CD1c-positive myeloid dendritic cell (primary cell): Measurements from ENCODE around the gene AKTIP.
A peak's percentile ranks its signal among the peaks of the same experiment; 100 is the strongest.
"Not testable (repeated sequence)": the region's sequence is repeated elsewhere in the genome, so short reads cannot be mapped to it uniquely, and the experiment has no call there.

Source experiments
- DNase-seq: peaks from one replicate; pipeline ENCODE4 v3.0.0-alpha.2; 2016; ENCODE audit errors: extremely low spot score

AKTIP gene

DNA sequence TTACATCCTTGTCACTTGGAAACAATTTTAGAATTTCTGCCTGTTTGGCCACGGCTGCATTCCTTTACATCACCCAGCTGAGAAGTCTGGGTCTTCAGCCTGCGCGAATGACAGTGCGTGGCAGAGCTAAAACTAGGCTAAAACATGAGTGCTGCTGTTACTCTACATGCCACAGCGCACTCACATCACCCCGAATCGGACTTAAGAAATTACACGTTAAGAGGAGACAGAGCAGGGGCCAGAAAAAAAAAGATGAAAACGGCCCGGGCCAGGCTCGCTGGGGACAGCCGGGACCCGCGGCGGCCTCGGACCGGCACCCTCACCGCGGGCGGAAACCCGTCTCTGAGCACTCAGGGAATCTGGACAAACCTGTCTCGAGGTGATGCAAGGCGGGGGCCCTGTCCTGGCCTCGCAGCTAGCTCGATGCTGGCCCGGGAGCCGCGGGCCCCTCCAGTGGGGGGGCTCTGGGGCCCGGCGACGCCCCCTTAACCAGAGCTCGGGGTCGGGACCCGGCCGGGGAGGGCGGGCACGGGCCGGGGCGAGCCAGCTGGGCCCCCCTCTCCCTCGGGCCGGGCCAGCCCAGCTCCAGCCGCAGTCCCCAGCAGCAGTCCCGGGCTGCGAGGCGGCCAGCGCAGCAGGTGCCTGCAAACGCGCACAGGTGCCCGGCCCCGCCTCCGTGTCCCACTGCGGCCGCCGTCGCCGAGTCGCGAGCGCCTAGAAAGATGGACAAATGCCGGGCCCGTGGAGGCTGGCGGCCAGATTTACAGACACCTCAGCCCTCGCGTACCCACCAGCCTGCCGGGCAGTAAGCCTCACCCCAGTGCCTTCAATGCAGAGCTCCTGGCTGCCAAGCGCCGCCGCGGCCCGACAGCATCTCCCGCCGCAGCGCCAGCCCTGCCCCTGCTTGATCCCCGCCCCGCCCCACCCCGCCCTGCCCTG, at the start of gene AKTIP:
TSS of gene AKTIP (minus strand) at position 879 of the 939 bp plus-strand sequence. CDS start 2,950 bp downstream, outside the sequence.
- peak; percentile 9 for DNase-seq

DNA sequence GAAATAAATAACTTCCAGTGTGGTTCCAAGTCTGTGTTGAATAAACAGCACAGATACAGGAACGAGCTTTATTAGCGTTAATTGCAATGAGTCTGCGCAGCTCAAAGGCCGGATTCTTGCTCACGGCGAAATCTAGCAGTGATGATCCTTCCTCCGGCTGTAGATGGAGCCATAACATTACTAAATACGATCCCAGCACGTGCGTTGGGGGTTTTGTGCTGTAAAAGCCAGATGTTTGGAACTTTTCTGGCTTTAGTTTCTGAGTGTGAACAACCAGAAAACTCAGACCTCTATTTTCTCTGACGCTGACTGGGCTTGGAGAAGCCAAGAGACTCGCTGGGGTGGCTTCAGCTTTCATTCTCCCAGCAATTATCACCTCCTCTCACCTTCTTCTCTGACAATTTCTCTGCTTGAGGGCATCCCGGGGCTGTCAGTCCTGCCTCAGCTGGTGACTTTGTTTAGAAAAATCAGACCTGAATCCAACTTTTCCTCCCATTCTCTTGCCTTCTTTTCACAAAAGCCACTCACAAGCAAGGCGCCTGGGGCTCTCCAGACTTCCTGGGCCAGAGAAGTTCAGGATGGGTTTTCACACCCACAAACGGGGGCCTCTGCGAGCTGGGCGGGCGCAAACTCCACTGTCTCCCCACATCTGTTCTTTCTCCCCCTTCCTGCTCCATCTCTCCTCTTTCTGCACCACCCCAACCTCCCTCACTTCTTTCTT, 47.1 kb upstream of the AKTIP start:
- peak; percentile 36 for DNase-seq

DNA sequence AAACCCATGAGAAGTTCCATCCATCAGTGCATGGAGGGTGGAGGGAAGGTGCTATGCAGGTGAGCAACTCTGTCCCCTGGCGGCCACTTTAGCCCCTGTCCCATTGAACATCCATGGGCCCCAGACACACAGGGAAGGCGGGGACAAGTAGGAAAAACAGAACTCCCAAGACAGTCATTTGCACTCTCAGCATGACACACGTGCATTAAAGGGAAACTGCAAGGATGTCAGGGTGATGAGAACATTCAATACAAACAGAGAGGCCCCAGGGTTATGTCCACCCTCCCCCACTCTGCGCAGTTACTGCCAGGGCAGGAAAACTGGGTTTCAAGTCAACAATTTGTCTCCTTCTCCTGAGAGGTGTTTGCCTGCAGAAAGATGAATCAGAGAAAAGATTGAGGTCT, 44.0 kb upstream of the AKTIP start:
- DNase-seq = no peak

- peak; percentile 1 for DNase-seq
These were observed 42.4 kb upstream of the AKTIP start for GRCh38 chr16:53545433-53545832.

DNA sequence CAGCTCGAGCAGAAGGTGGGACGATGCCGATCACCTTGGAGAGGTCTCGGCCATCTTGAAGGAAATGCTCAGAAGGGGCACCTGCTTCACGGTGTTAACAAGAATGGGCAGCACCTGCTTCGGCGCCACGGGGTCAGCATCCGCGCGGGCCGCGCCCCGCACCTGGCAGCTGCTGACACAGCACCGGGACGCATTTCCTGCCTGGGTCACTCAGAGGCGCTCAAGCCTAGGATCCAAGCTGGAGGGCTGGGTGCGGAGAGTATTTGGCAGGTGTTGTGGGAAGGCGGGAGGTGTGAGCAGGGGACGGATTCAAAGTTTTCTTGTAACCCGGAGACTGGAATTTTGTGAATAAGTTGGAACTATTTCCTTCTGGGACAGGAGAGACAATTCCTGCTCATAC, 39.3 kb upstream of the AKTIP start:
- no peak for DNase-seq

DNA sequence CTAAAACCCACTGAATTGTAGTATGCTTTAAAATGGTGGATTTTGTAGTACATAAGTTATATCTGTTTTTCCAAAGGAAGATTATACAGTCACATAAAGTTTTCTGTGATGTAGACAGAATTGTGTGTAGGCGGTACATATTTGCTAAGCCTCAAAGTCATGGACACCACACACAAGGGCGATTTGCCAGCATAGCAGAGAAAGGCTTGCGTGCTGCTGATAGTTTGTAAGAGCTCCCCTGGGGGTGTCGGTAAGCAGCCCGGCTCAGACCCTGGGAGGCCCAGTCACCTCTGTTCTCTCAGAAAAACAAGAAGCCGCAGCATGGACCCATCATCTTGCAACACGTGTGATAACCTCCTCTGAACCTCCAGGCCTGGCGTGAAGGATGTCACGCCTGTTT, 38.3 kb upstream of the AKTIP start:
- DNase-seq = no peak

DNA sequence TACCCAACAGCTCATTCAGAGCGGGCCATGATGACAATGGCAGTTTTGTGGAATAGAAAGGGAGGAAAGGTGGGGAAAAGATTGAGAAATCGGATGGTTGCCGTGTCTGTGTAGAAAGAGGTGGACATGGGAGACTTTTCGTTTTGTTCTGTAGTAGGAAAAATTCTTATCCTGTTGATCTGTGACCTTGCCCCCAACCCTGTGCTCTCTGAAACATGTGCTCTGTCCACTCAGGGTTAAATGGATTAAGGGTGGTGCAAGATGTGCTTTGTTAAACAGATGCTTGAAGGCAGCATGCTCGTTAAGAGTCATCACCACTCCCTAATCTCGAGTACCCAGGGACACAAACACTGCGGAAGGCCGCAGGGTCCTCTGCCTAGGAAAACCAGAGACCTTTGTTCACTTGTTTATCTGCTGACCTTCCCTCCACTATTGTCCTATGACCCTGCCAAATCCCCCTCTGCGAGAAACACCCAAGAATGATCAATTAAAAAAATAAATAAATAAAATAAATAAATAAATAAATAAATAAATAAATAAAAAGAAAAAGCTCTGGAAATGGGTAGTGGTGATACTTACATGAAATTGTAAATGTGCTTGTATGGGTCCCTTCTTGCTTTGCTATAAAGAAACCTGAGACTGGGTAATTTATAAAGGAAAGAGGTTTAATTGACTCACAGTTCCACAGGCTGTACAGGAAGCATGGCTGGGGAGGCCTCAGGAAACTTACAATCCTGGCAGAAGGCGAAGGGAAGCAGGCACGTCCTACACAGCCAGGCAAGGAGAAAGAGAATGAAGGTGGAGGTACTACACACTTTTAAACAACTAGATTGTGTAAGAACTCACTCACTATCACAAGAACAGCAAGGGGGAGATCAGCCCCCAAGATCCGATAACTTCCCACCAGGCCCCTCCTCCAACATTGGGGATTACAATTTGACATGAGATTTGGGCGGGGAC, 37.0 kb upstream of the AKTIP start:
- not testable (repeated sequence) for DNase-seq

GRCh38 chr16:53539346-53539745, 36.3 kb upstream of the AKTIP start:
- not testable (repeated sequence) for DNase-seq

- DNase-seq = no peak
These were observed 34.6 kb upstream of the AKTIP start for GRCh38 chr16:53537626-53538025.

DNA sequence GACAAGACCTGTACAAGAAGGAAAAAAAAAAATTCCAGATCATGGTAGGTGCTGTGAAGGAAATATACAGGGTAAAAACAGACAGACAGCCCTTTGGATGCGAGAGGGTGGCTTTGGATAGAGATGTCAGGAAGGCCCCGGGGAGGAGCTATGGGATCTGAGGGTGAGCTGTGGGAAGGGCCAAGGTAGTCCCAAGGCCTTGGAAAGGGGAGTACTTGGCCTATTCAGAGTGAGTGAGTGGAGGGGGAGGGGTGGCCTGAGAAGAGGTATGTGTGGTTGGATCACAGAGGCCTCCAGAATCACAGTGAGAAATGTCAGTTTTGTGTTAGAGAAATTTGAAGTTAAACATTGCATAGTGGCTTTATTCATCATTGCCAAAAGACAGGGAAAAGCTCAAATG, 31.2 kb upstream of the AKTIP start:
- no peak for DNase-seq

DNA sequence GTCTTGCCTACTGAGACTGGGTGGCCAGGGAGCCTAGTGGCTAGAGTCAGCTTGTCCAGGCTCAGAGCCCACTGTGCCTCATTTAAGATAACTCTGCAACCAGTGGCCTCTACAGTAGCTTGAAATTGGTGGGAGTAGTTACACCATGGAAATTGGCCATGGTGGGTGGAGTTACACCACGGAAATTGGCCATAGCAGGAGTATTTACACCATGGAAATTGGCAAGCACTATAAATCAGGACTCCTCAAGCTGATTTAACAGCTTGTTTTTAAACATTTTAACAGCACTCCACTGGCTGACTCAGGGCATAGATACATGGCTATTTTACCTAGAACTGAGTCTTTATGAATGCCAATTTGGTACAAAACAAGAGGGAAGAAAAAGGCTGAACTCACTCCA, 27.7 kb upstream of the AKTIP start:
- DNase-seq = no peak

- DNase-seq = no peak
These were observed 27.0 kb upstream of the AKTIP start for GRCh38 chr16:53530046-53530445.

DNA sequence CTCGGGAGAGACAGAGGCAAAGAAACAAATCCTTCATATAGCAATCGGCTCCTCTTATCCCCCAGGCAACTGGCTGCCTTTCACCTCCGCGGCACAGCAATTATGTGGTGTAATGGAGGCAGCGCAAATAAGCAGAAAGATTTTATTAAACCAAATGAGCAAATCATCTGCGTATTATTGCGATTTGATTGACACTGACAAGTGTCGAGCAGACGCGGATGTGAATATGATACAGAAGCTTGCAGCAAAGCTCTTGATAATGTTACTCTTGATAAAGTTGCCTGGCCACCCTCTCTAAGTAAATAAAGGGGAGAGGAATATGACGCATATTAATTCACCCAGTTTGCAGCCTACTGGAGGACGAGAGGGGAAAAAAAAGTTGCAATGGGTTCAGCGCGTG, 26.5 kb upstream of the AKTIP start:
- DNase-seq = no peak

DNA sequence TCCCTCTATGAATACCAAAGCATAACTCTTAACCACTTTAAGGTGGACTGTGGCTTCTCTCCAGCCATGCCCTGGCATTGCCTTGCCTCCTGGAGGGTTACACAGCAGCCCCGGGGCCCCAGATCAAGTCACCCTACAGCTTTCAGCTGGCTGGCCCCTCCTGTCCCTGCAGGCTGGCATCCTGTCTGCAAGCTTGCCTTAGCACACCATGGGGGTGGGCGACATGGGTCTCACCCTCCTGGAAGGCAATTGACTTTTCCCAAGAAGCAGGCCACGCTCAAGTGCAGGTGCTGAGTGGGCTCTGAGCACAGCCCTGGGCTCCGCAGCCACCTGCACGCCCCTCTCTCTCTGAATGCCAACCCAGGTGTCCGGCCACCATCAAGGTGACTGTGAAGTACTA, 25.8 kb upstream of the AKTIP start:
- no peak for DNase-seq

DNA sequence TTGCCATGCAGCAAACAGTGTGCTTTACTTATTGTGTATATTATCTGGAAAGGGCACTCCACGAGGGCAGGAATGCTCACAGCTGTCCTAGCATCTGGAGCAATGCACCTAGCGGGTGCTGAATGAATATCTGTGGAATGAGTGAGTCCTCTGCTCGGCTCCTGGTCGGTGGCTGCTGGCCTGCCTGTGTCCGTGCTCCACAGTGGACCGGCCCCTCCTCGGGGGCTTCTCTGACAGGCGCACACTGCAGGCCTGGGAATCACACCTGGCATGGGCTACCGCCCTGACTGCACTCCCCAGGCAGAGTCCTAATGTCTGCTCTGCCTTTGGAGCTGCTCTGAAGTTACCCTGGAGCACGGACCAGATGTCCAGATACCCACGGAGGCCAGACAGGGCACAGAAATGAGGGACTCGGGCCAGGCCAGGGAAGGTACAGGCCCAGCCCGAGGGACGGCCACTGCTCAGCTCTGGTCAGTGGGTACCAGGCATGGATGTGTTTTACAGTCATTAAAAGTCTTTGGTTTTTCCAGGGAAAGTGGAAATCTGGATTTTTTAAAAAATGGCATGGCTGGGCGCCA, 21.1 kb upstream of the AKTIP start:
- no peak for DNase-seq

- DNase-seq = no peak
These were observed 20.3 kb upstream of the AKTIP start for GRCh38 chr16:53523126-53523804.

- no peak for DNase-seq
These were observed 16.5 kb upstream of the AKTIP start for GRCh38 chr16:53519417-53520091.

GRCh38 chr16:53518550-53519416, 15.8 kb upstream of the AKTIP start:
- DNase-seq = peak; percentile 28

DNA sequence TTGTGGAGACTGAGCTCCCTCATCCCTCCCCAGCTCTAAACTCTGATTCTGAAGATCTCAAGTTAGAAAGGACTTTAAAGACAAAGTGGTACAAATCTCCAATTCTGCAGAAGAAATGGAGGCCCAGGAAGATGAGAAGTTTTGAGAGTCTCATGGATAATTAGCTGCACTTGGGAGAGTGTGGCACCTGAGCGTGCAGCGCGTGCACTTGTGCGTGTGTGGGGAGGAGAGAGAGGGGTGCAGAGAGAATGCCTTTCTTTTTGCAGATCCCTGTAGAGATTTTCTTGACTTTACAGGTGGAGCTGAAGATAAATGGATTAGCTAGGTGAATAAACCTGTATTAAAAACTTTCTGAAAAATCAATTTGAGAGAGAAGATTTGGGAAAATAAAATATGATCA, 14.8 kb upstream of the AKTIP start:
- DNase-seq = no peak
